BE2C (cell line): ENCODE measurements around the gene CFLAR.

Experiments
- DNase-seq: peaks from one replicate; pipeline ENCODE4 v3.0.0-alpha.2; 2020
- H3K27me3 ChIP-seq: fragments of 250-450 bp; sonication (Bioruptor Pico); 2 replicates; pipeline ENCODE4 v1.5.1; 2020; ENCODE audit warnings: mild to moderate bottlenecking
- H3K36me3 ChIP-seq: fragments of 250-450 bp; sonication (Bioruptor Pico); 2 replicates; pipeline ENCODE4 v1.5.1; 2020; ENCODE audit warnings: mild to moderate bottlenecking
- H3K4me1 ChIP-seq: fragments of 250-450 bp; sonication (Bioruptor Pico); 2 replicates; pipeline ENCODE4 v1.5.1; 2020
- H3K4me3 ChIP-seq: 2 replicates; pipeline ENCODE4 v1.5.1; 2011; ENCODE audit warnings: low read depth, low read length
- H3K9me3 ChIP-seq: fragments of 250-450 bp; sonication (Bioruptor Pico); 2 replicates; pipeline ENCODE4 v1.5.1; 2020
- CTCF ChIP-seq: IDR thresholded peaks from 2 replicates; pipeline ENCODE4 v1.5.1; 2012; ENCODE audit warnings: mild to moderate bottlenecking, low read depth, low read length

Gene CFLAR

GRCh38 chr2:201126308-201127151 is 10.6 kb downstream of the CFLAR start:
- no peaks in the 10 kb centered on the region for H3K27me3 ChIP-seq
- TF ChIP-seq CTCF = no peak
- no peaks in the 10 kb centered on the region for H3K9me3 ChIP-seq
- H3K4me1 ChIP-seq = peaks cover 6% of the 10 kb centered on the region
- no peak for DNase-seq
- H3K36me3 ChIP-seq = no peaks in the 10 kb centered on the region
- no peak overlapping the region for H3K4me3 ChIP-seq

- peaks cover 6% of the 10 kb centered on the region for H3K4me1 ChIP-seq
- no peaks in the 10 kb centered on the region for H3K36me3 ChIP-seq
- no peaks in the 10 kb centered on the region for H3K27me3 ChIP-seq
- DNase-seq = no peak
- no peak for TF ChIP-seq CTCF
- no peak overlapping the region for H3K4me3 ChIP-seq
- no peaks in the 10 kb centered on the region for H3K9me3 ChIP-seq
These were observed 11.2 kb downstream of the CFLAR start for GRCh38 chr2:201127152-201127511.

- H3K4me1 ChIP-seq = peaks cover 6% of the 10 kb centered on the region
These were observed 11.6 kb downstream of the CFLAR start for GRCh38 chr2:201127570-201127969.

GRCh38 chr2:201128033-201128432 is 12.1 kb downstream of the CFLAR start:
- Histone ChIP-seq H3K9me3 (no peaks in the 10 kb centered on the region), H3K27me3 (no peaks in the 10 kb centered on the region), H3K36me3 (no peaks in the 10 kb centered on the region), H3K4me1 (peaks cover 6% of the 10 kb centered on the region), H3K4me3 (no peak overlapping the region)
- TF ChIP-seq CTCF = no peak
- no peak for DNase-seq

More at GRCh38 chr2:201127570-201127969, 11.6 kb downstream of the CFLAR start:
- no peak for TF ChIP-seq CTCF
- DNase-seq = no peak
- Histone ChIP-seq H3K4me3 (no peak overlapping the region), H3K27me3 (no peaks in the 10 kb centered on the region), H3K36me3 (no peaks in the 10 kb centered on the region), H3K9me3 (no peaks in the 10 kb centered on the region)

- H3K36me3 ChIP-seq = no peaks in the 10 kb centered on the region
- no peak for TF ChIP-seq CTCF
- H3K27me3 ChIP-seq = no peaks in the 10 kb centered on the region
- no peak overlapping the region for H3K4me3 ChIP-seq
- H3K9me3 ChIP-seq = no peaks in the 10 kb centered on the region
- H3K4me1 ChIP-seq = peaks cover 6% of the 10 kb centered on the region
- no peak for DNase-seq
These were observed 13.1 kb downstream of the CFLAR start for GRCh38 chr2:201128933-201129505.
